Nephron (organoid): ENCODE measurements around the gene RRP9.

ENCODE experiments used
- H3K27ac Mint-ChIP-seq, 3 experiments: 2 replicates each; pipeline ENCODE4 v1.8.0; 2020; ENCODE audit warnings: mixed read lengths in 3 of 3, mild to moderate bottlenecking in 2 of 3, moderate library complexity in 1 of 3
- H3K27me3 Mint-ChIP-seq: 2 replicates; pipeline ENCODE4 v1.8.0; 2021; ENCODE audit warnings: low read depth, mild to moderate bottlenecking, moderate library complexity, mixed read lengths
- H3K36me3 Mint-ChIP-seq: 2 replicates; pipeline ENCODE4 v1.8.0; 2020; ENCODE audit warnings: low read depth, mixed read lengths
- H3K4me1 Mint-ChIP-seq: 2 replicates; pipeline ENCODE4 v1.8.0; 2020; ENCODE audit warnings: mixed read lengths
- H3K4me3 Mint-ChIP-seq, 3 experiments: 2 replicates each; pipeline ENCODE4 v1.8.0; 2020; ENCODE audit warnings: mild to moderate bottlenecking in 3 of 3, mixed read lengths in 3 of 3, moderate library complexity in 2 of 3
- H3K9me3 Mint-ChIP-seq: 2 replicates; pipeline ENCODE4 v1.8.0; 2020; ENCODE audit warnings: mixed read lengths
- CTCF ChIP-seq, 3 experiments: fragments of 200-600 bp; sonication (generic); IDR thresholded peaks; one replicate each; pipeline ENCODE4 v1.5.0; 2021; ENCODE audit warnings: antibody characterized with exemption in 3 of 3; ENCODE audit not compliant: unreplicated experiment in 3 of 3

RRP9 gene

GRCh38 chr3:51938780-51939425, 2.8 kb downstream of the RRP9 start:
- no peaks in the 10 kb centered on the region for H3K9me3 Mint-ChIP-seq
- H3K27me3 Mint-ChIP-seq: no peaks in the 10 kb centered on the region
- peaks cover 30% of the 10 kb centered on the region for H3K36me3 Mint-ChIP-seq
- peak overlapping the region; percentile 47 to 65 (median 65) for H3K4me3 Mint-ChIP-seq
- TF ChIP-seq CTCF (IDR thresholded peaks at IDR 0.05; ENCODE audit: unreplicated experiment in 3 of 3): no peak
- peaks cover 25% of the 10 kb centered on the region for H3K4me1 Mint-ChIP-seq
- H3K27ac Mint-ChIP-seq: peak overlapping the region in 1 of 3 experiments; percentile 0

- Mint-ChIP-seq H3K4me3 (peak overlapping the region in 2 of 3 experiments; percentile 38 to 65), H3K36me3 (peaks cover 34% of the 10 kb centered on the region), H3K9me3 (no peaks in the 10 kb centered on the region), H3K27me3 (no peaks in the 10 kb centered on the region), H3K4me1 (peaks cover 25% of the 10 kb centered on the region), H3K27ac (no peak overlapping the region)
- no peak for TF ChIP-seq CTCF (IDR thresholded peaks at IDR 0.05; ENCODE audit: unreplicated experiment in 3 of 3)
These were observed 3.9 kb downstream of the RRP9 start for GRCh38 chr3:51937611-51938450.

GRCh38 chr3:51937014-51937413, 4.7 kb downstream of the RRP9 start:
- Mint-ChIP-seq H3K27me3 (no peaks in the 10 kb centered on the region), H3K4me1 (peaks cover 22% of the 10 kb centered on the region), H3K27ac (no peak overlapping the region), H3K36me3 (peaks cover 34% of the 10 kb centered on the region), H3K9me3 (no peaks in the 10 kb centered on the region), H3K4me3 (no peak overlapping the region)
- TF ChIP-seq CTCF (IDR thresholded peaks at IDR 0.05; ENCODE audit: unreplicated experiment in 3 of 3): no peak

GRCh38 chr3:51935886-51936755, 5.6 kb downstream of the RRP9 start:
- no peaks in the 10 kb centered on the region for H3K27me3 Mint-ChIP-seq
- no peaks in the 10 kb centered on the region for H3K9me3 Mint-ChIP-seq
- H3K4me3 Mint-ChIP-seq: no peak overlapping the region
- H3K27ac Mint-ChIP-seq: no peak overlapping the region
- H3K36me3 Mint-ChIP-seq: peaks cover 38% of the 10 kb centered on the region
- TF ChIP-seq CTCF (IDR thresholded peaks at IDR 0.05; ENCODE audit: unreplicated experiment in 3 of 3): no peak
- H3K4me1 Mint-ChIP-seq: peaks cover 14% of the 10 kb centered on the region

- no peaks in the 10 kb centered on the region for H3K9me3 Mint-ChIP-seq
- peaks cover 39% of the 10 kb centered on the region for H3K36me3 Mint-ChIP-seq
- H3K27ac Mint-ChIP-seq: no peak overlapping the region
- no peak overlapping the region for H3K4me3 Mint-ChIP-seq
- no peak for TF ChIP-seq CTCF (IDR thresholded peaks at IDR 0.05; ENCODE audit: unreplicated experiment in 3 of 3)
- peaks cover 6% of the 10 kb centered on the region for H3K4me1 Mint-ChIP-seq
- H3K27me3 Mint-ChIP-seq: no peaks in the 10 kb centered on the region
These were observed 6.5 kb downstream of the RRP9 start for GRCh38 chr3:51934991-51935885.
